RPMI7951 (cell line): Measurements from ENCODE around the gene TFRC. TPM values are rescaled to one million over a fixed set of nuclear protein-coding genes. Genes with fewer than 3 reads are reported as not detected.
A peak's percentile ranks its signal among the peaks of the same experiment; 100 is the strongest.
"Not testable (repeated sequence)": the region's sequence is repeated elsewhere in the genome, so short reads cannot be mapped to it uniquely, and the experiment has no call there.

Experiments
- DNase-seq: peaks from one replicate; pipeline ENCODE4 v3.0.0-alpha.2; 2012; ENCODE audit warnings: low read depth
- total RNA-seq: library from RNA; depleted of rRNA; stranded (reverse); fragments of >200 nt; shearing (Covaris generic); gene quantifications from 2 replicates; pipeline ENCODE4 v1.2.3, GENCODE V29; 2014

The TFRC gene
- total RNA-seq, 1 experiment from 2014 or later, result 169 TPM

DNA sequence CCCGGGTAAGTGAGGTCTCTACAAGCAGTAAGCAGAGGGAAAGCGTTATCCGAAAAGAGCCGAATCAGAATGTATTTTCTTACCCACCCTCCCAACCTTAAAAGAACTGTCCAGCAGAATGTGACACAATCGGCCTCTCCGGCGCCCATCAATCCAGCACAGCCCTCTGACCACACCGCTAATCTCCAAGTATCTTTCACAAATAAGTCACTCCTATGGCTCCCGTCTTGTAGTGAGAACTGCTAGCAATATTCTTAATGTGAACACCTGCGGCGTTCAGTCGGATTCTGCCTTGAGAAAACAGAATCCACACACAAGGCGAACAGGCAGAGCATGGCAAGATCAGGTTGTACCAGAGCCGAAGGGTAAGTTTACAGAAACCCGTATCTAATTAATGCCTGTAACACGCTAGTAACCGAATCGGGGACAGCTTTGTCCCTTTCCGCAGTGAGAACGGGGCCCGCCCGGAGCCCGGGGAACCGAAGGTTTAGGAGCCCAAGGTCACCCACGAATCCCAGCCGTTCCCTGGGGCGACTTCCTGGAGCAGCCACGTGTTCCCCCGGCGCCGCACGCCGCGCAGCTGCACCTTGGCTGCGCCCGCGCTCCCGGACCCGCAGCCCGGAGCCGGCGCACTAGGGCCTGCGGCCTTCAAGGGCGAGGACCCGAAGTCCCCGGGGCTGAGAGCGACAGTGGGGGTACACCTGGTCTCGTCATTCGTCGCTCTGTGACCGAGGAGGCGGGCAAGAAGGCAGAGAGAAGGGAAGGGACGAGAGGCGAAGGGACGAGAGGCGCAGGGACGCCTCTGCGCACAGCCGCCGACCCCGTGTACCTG, 672 bp downstream of the TFRC start:
- peak; percentile 64 for DNase-seq

DNA sequence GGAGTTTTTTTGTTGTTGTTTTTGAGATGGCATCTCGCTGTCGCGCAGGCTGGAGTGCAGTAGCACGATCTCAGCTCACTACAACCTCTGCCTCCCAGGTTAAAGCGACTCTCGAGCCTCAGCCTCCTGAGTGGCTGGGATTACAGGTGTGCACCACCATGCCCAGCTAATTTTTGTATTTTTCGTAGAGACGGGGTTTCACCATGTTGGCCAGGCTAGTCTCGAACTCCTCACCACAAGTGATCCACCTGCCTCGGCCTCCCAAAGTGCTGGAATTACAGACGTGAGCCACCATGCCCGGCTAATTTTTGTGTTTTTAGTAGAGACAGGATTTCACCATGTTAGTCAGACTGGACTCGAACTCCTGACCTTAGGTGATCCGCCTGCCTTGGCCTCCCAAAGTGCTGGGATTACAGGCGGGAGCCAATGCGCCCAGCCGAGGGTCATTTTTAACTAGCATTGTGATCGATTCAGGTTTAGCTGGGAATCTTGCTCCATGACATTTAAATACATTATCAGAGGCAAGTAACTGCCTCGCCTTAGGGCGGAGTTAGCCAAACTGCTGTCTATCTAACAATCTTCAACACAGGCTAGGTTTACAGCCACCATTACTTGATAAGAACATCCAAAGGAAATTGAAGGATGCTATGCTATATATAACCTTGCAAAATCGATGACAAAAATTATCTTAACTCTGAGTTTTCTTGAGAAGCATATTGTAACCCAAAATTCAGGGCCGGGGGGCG, 1.6 kb downstream of the TFRC start:
- DNase-seq, result not testable (repeated sequence)

DNA sequence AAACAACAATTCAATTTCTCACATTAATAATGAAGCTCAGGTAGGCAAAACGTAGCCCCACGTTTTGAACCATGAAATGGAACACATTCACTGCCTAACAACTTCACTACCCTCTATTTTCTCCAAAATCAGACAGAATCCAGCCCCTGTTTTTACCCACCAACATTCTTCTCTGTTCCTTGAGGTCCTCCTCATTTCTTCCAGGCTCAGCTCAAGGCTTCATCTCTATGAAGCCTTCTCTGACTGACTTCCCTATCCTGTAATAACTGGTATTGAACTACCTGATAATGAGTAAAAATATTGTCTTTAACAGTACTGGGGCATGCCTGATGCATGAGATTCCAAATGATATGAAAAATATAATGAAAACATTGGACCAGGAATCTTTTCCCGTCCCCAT, 2.2 kb downstream of the TFRC start:
- no peak for DNase-seq

DNA sequence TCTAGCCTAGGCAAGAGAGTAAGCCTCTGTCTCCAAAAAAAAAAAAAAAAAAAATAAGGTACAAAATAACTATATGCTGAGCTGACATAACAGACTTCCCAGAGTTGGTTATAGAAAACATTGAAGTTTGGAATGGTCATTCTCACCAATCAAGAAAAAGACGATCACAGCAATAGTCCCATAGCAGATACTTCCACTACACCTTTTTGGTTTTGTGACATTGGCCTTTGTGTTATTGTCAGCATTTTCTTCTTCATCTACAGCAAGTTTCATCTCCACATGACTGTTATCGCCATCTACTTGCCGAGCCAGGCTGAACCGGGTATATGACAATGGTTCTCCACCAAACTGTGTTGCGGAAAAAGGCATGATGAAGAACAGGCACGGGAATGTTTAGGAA, 6.9 kb downstream of the TFRC start:
- no peak for DNase-seq

DNA sequence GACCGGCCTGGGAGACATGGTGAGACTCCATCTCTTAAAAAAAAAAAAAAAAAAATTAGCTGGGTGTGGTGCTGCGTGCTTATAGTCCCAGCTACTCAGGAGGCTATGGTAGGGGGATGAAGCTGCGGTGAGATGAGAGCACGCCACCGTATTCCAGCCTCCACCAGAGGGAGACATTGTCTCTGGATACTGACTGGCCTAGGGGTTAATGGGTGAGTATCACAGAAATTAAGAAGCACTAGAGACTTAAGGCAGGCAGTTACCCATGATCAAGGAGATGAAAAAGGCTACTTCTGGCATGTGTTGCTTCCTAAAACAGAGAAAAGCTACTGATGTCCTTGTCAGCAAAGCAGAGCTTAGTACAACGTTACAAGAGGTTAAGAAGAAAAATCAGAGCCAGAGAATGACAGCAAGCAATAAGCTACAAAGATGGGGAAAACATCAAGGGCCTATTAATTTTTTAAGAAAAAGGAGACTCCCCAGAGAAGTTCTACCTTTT, 8.6 kb downstream of the TFRC start:
- peak; percentile 63 for DNase-seq

- no peak for DNase-seq
These were observed 9.6 kb downstream of the TFRC start for GRCh38 chr3:196072313-196072712.

- not testable (repeated sequence) for DNase-seq
These were observed 13.1 kb downstream of the TFRC start for GRCh38 chr3:196068812-196069211.

- no peak for DNase-seq
These were observed 14.5 kb downstream of the TFRC start for GRCh38 chr3:196067439-196067838.

GRCh38 chr3:196063971-196064370, 17.9 kb downstream of the TFRC start:
- no peak for DNase-seq

- no peak for DNase-seq
These were observed 18.4 kb downstream of the TFRC start for GRCh38 chr3:196063456-196063855.

DNA sequence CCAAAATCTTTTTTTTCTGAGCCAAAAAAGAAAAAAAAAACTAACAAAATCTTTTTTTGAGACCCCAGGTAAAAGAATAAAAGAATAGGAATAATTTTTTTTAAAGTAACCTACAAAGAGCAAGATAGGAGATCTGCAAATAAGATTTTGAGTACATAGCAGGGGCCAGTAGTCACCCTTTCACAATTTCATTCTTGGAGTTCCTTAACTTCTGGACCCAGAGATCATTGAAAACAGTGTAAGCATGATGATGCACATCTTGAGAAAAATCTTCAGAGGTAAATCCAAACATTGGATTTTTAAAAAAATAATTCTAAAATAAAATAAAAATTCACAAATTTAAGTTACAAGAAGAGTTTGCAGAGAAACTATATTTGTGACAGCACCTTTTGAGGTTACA, 18.8 kb downstream of the TFRC start:
- DNase-seq, result no peak

DNA sequence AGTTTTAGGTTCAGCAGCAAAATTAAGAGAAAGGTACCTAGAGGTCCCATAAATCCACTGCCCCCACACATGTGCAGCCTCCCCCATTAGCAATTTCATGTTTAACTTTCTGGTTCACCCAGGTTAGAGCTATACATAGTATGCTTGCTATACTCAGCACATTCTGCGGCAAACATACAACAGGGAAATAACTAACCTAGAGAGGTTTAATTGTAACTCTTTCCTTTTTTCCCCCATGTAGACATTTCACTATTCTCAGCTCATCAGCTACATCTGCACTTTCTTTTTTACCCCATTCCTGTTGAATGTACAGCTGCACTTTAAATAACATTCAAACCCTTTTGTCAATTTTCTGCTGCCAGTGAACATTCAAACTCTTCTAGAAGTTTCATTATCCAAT, 21.1 kb downstream of the TFRC start:
- no peak for DNase-seq

- no peak for DNase-seq
These were observed 24.0 kb downstream of the TFRC start for GRCh38 chr3:196057760-196058331.

- not testable (repeated sequence) for DNase-seq
These were observed 25.5 kb downstream of the TFRC start for GRCh38 chr3:196056371-196056770.

- no peak for DNase-seq
These were observed 26.1 kb downstream of the TFRC start for GRCh38 chr3:196055683-196056270.

GRCh38 chr3:196055240-196055639, 26.6 kb downstream of the TFRC start:
- DNase-seq, result no peak

- no peak for DNase-seq
These were observed 27.2 kb downstream of the TFRC start for GRCh38 chr3:196054661-196055060.

DNA sequence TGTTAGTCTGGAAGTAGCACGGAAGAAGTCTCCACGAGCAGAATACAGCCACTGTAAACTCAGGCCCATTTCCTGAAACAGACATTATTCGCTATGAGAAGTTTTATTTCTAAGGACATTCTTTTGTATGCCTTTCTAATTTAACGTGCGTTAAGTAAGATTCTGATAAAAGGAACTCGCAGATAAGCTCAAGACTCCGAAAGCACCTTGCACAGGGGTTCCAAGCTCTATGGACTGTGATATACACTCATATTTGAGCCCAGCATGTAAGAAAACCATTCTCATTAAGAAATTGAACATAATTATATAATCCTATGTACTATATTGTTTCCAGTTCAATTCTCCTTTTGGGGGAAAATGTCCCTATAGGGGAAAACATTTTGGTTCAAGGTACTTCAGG, 28.4 kb downstream of the TFRC start:
- DNase-seq, result no peak

- DNase-seq, result no peak
These were observed 30.4 kb downstream of the TFRC start for GRCh38 chr3:196051282-196052076.

GRCh38 chr3:196050597-196050996, 31.3 kb downstream of the TFRC start:
- DNase-seq, result no peak

DNA sequence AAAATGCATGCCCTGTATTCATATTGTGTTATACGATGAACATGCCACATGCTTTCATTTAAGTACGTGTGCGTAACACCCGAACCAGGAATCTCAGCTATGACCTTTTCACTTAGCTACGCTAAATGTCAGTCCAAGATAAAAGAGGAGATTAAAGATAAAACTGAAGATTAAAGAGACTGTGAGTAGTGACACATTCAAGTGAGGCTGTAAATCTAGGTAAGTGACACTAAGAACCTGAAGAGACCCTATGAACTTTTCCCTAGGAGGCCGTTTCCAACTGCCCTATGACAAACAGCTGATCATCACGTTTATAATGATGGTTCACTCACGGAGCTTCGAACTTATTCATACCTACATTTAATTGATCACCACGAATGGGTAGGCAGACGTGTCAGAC, 32.2 kb downstream of the TFRC start:
- DNase-seq, result no peak
